Astrocyte (in vitro differentiated cells and primary cell): ENCODE measurements around the gene TMEM120B.

Source experiments
- EZH2 ChIP-seq: IDR thresholded peaks from 2 replicates; pipeline ENCODE4 v1.6.1; 2012; ENCODE audit warnings: mild to moderate bottlenecking, low read length, inconsistent platforms; ENCODE audit not compliant: insufficient read depth
- TF ChIP-seq, protein P1 (sequence below): IDR thresholded peaks from 2 replicates; pipeline ENCODE4 v1.5.1; 2011; ENCODE audit warnings: low read depth, mild to moderate bottlenecking, inconsistent platforms, low read length, moderate library complexity; ENCODE audit not compliant: insufficient read depth

DNA sequence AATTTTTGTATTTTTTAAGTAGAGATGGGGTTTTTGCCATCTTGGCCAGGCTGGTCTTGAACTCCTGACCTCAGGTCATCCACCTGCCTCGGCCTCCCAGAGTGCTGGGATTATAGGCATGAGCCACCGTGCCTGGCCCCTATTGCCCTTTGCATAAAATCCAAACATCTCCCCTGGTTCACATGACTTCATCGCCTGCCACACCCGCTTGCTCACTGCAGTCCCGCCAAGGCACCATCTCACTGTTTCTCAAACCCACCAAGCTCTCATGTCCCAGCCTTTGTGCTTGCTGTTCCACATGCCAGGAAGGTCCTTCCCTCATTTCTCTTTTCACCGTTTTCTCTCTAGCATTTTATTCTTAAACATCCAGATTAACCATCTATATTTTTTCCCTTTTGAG lies 71.2 kb downstream of the TMEM120B start:
- TF ChIP-seq, protein P1, sequence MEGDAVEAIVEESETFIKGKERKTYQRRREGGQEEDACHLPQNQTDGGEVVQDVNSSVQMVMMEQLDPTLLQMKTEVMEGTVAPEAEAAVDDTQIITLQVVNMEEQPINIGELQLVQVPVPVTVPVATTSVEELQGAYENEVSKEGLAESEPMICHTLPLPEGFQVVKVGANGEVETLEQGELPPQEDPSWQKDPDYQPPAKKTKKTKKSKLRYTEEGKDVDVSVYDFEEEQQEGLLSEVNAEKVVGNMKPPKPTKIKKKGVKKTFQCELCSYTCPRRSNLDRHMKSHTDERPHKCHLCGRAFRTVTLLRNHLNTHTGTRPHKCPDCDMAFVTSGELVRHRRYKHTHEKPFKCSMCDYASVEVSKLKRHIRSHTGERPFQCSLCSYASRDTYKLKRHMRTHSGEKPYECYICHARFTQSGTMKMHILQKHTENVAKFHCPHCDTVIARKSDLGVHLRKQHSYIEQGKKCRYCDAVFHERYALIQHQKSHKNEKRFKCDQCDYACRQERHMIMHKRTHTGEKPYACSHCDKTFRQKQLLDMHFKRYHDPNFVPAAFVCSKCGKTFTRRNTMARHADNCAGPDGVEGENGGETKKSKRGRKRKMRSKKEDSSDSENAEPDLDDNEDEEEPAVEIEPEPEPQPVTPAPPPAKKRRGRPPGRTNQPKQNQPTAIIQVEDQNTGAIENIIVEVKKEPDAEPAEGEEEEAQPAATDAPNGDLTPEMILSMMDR = no peak
- TF ChIP-seq EZH2 = no peak
